Neuron (in vitro differentiated cells): ENCODE results near the gene ARFGAP3.

ENCODE experiments used
- H2AFZ ChIP-seq: one replicate; pipeline ENCODE4 v1.6.1; 2013; ENCODE audit warnings: low read depth, mild to moderate bottlenecking, inconsistent platforms, low read length, moderate library complexity
- H3K27me3 ChIP-seq: one replicate; pipeline ENCODE4 v1.6.1; 2013; ENCODE audit warnings: low read length; ENCODE audit not compliant: insufficient read depth
- H3K36me3 ChIP-seq: one replicate; pipeline ENCODE4 v1.6.1; 2013; ENCODE audit warnings: low read length; ENCODE audit not compliant: insufficient read depth
- H3K4me1 ChIP-seq: one replicate; pipeline ENCODE4 v1.6.1; 2013; ENCODE audit warnings: low read length; ENCODE audit not compliant: insufficient read depth
- H3K4me3 ChIP-seq: 2 replicates; pipeline ENCODE4 v1.5.1; 2013; ENCODE audit warnings: mild to moderate bottlenecking, low read length, moderate library complexity
- H3K9me3 ChIP-seq: one replicate; pipeline ENCODE4 v1.6.1; 2013; ENCODE audit warnings: low read length

The ARFGAP3 gene

GRCh38 chr22:42866100-42866499 is 9.0 kb upstream of the ARFGAP3 start:
- H2AFZ ChIP-seq = no peak overlapping the region
- no peak overlapping the region for H3K4me3 ChIP-seq
- H3K4me1 ChIP-seq = no peaks in the 10 kb centered on the region
- H3K36me3 ChIP-seq = peaks cover 9% of the 10 kb centered on the region
- H3K27me3 ChIP-seq = no peaks in the 10 kb centered on the region
- no peaks in the 10 kb centered on the region for H3K9me3 ChIP-seq

- Histone ChIP-seq H3K36me3 (peaks cover 4% of the 10 kb centered on the region), H3K4me3 (no peak overlapping the region)
These were observed 8.5 kb upstream of the ARFGAP3 start for GRCh38 chr22:42865536-42865935.

GRCh38 chr22:42863349-42863961 is 6.4 kb upstream of the ARFGAP3 start:
- Histone ChIP-seq H3K4me3 (no peak overlapping the region), H3K4me1 (no peaks in the 10 kb centered on the region), H3K36me3 (no peaks in the 10 kb centered on the region), H3K9me3 (no peaks in the 10 kb centered on the region), H3K27me3 (no peaks in the 10 kb centered on the region), H2AFZ (no peak overlapping the region)

More at GRCh38 chr22:42865536-42865935, 8.5 kb upstream of the ARFGAP3 start:
- Histone ChIP-seq H3K9me3 (no peaks in the 10 kb centered on the region), H3K27me3 (no peaks in the 10 kb centered on the region), H2AFZ (no peak overlapping the region), H3K4me1 (no peaks in the 10 kb centered on the region)

- H3K4me1 ChIP-seq = no peaks in the 10 kb centered on the region
- no peak overlapping the region for H3K4me3 ChIP-seq
- no peaks in the 10 kb centered on the region for H3K27me3 ChIP-seq
- H2AFZ ChIP-seq = no peak overlapping the region
- H3K9me3 ChIP-seq = no peaks in the 10 kb centered on the region
- no peaks in the 10 kb centered on the region for H3K36me3 ChIP-seq
These were observed 5.1 kb upstream of the ARFGAP3 start for GRCh38 chr22:42862045-42862734.

GRCh38 chr22:42860968-42861367 is 3.9 kb upstream of the ARFGAP3 start:
- no peaks in the 10 kb centered on the region for H3K36me3 ChIP-seq
- H3K9me3 ChIP-seq = no peaks in the 10 kb centered on the region
- no peaks in the 10 kb centered on the region for H3K27me3 ChIP-seq
- H2AFZ ChIP-seq = no peak overlapping the region
- H3K4me3 ChIP-seq = no peak overlapping the region
- H3K4me1 ChIP-seq = peaks cover 2% of the 10 kb centered on the region

GRCh38 chr22:42857845-42858481 is 890 bp upstream of the ARFGAP3 start:
- Histone ChIP-seq H3K4me1 (peaks cover 7% of the 10 kb centered on the region), H3K36me3 (no peaks in the 10 kb centered on the region), H3K27me3 (no peaks in the 10 kb centered on the region), H3K4me3 (no peak overlapping the region), H3K9me3 (no peaks in the 10 kb centered on the region), H2AFZ (no peak overlapping the region)

GRCh38 chr22:42856179-42856864 is 751 bp downstream of the ARFGAP3 start:
- Histone ChIP-seq H2AFZ (peak overlapping the region; percentile 68), H3K4me1 (peaks cover 7% of the 10 kb centered on the region), H3K9me3 (no peaks in the 10 kb centered on the region), H3K4me3 (peak overlapping the region; percentile 95), H3K36me3 (no peaks in the 10 kb centered on the region), H3K27me3 (no peaks in the 10 kb centered on the region)

GRCh38 chr22:42855721-42856120 is 1.4 kb downstream of the ARFGAP3 start:
- Histone ChIP-seq H2AFZ (no peak overlapping the region), H3K4me1 (peaks cover 7% of the 10 kb centered on the region), H3K36me3 (no peaks in the 10 kb centered on the region), H3K4me3 (peak overlapping the region; percentile 95), H3K9me3 (no peaks in the 10 kb centered on the region), H3K27me3 (no peaks in the 10 kb centered on the region)

GRCh38 chr22:42855211-42855610 is 1.9 kb downstream of the ARFGAP3 start:
- Histone ChIP-seq H3K36me3 (no peaks in the 10 kb centered on the region), H3K9me3 (no peaks in the 10 kb centered on the region), H2AFZ (no peak overlapping the region), H3K4me3 (no peak overlapping the region), H3K4me1 (peaks cover 7% of the 10 kb centered on the region), H3K27me3 (no peaks in the 10 kb centered on the region)

GRCh38 chr22:42848941-42849550 is 8.0 kb downstream of the ARFGAP3 start:
- Histone ChIP-seq H3K9me3 (peaks cover 2% of the 10 kb centered on the region), H3K4me3 (no peak overlapping the region), H3K36me3 (peaks cover 26% of the 10 kb centered on the region), H3K4me1 (no peaks in the 10 kb centered on the region), H3K27me3 (no peaks in the 10 kb centered on the region), H2AFZ (no peak overlapping the region)

- H2AFZ ChIP-seq = no peak overlapping the region
- no peak overlapping the region for H3K4me3 ChIP-seq
- H3K36me3 ChIP-seq = peaks cover 35% of the 10 kb centered on the region
- H3K9me3 ChIP-seq = peaks cover 2% of the 10 kb centered on the region
- H3K4me1 ChIP-seq = no peaks in the 10 kb centered on the region
- no peaks in the 10 kb centered on the region for H3K27me3 ChIP-seq
These were observed 10.0 kb downstream of the ARFGAP3 start for GRCh38 chr22:42847110-42847509.

- H3K4me3 ChIP-seq = no peak overlapping the region
- no peaks in the 10 kb centered on the region for H3K27me3 ChIP-seq
- peaks cover 53% of the 10 kb centered on the region for H3K36me3 ChIP-seq
- H2AFZ ChIP-seq = no peak overlapping the region
- no peaks in the 10 kb centered on the region for H3K4me1 ChIP-seq
- H3K9me3 ChIP-seq = peaks cover 2% of the 10 kb centered on the region
These were observed 12.3 kb downstream of the ARFGAP3 start for GRCh38 chr22:42844756-42845155.
